ENCODE measurements around the gene NECTIN1.

The NECTIN1 gene

DNA sequence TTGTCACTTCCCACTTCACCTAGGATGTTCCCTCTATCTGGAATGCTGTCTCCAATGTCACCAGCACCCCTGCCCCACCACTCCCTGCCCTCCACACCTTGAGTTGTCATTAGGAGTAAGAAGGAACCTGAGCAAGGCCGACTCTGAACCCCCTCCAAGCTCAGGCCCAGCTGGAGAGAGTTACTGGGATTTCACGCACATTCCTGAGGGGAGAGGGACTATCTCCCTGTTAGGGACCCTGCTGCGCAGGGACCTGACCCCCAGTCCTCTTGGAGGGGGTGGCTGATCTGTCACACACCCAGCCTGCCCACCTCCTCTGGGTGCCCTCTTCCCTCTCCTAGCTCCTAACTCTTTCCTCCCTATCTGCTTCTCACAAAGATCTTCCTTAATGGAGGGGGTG is 81.7 kb downstream of the NECTIN1 start:
- no peak overlapping the region for H3K23ac ChIP-seq (ENCODE audit: low read length)
- H4K5ac ChIP-seq (ENCODE audit: low read length) = no peak overlapping the region
- H3K18ac ChIP-seq (ENCODE audit: low read length) = no peak overlapping the region
- no peak overlapping the region for H3K4ac ChIP-seq (ENCODE audit: low read depth, low read length)
- H3K9ac ChIP-seq (ENCODE audit: low read length) = peak overlapping the region; percentile 30
- H2BK5ac ChIP-seq (ENCODE audit: low read length) = no peak overlapping the region
- no peak overlapping the region for H3K27ac ChIP-seq (ENCODE audit: low read depth, low read length)
- H2BK120ac ChIP-seq (ENCODE audit: low read depth, low read length) = peak overlapping the region; percentile 8
- H3K79me2 ChIP-seq (ENCODE audit: control insufficient read depth, insufficient read depth, low read length) = no peaks in the 10 kb centered on the region
- no peaks in the 10 kb centered on the region for H3K27me3 ChIP-seq (ENCODE audit: insufficient read depth, low read length, poor library complexity)
- H3K4me1 ChIP-seq (ENCODE audit: control insufficient read depth, low read depth, low read length) = peaks cover 21% of the 10 kb centered on the region
- H2BK15ac ChIP-seq (replicated peaks; ENCODE audit: low read depth) = no peak overlapping the region
- H3K36me3 ChIP-seq (ENCODE audit: control insufficient read depth, insufficient read depth, low read length) = no peaks in the 10 kb centered on the region
- no peak overlapping the region for H3K4me3 ChIP-seq (ENCODE audit: low read length)
- WGBS (ENCODE audit: extremely low coverage, insufficient coverage, low lambda C conversion rate) = no CpG with 5 or more reads among the region's 3 CpGs
- H3K79me1 ChIP-seq (ENCODE audit: low read length) = no peaks in the 10 kb centered on the region
- H3K56ac ChIP-seq (ENCODE audit: low read length) = peak overlapping the region; percentile 76
- H2AK5ac ChIP-seq (ENCODE audit: low read length) = no peak overlapping the region
- peak; percentile 66 for DNase-seq
- no peak overlapping the region for H4K8ac ChIP-seq (ENCODE audit: low read depth, low read length)
- no peak overlapping the region for H3K4me2 ChIP-seq (ENCODE audit: low read length)

DNA sequence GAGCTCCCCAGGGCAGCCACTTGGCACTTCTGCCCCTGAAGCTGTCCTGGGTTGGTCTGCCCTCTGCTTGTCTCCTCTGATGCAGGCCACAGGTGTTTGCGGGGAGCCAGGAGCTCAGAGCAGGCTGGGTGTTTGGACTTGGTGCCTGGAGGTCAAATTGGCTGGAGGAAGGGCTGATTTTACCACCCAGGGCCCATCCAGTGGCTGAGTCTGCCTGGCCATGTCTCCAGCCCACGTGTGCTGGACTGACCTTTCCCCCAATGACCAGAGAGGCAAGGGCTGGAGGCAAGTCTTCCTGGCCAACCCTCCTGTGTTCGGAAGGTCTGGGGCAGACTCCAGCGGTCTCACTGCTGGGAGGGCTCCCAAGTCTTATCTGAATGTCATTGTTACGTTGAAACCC is 84.0 kb downstream of the NECTIN1 start:
- peak overlapping the region; percentile 17 for H3K56ac ChIP-seq (ENCODE audit: low read length)
- no peak overlapping the region for H4K8ac ChIP-seq (ENCODE audit: low read depth, low read length)
- H3K36me3 ChIP-seq (ENCODE audit: control insufficient read depth, insufficient read depth, low read length) = no peaks in the 10 kb centered on the region
- H3K18ac ChIP-seq (ENCODE audit: low read length) = no peak overlapping the region
- no peak overlapping the region for H2BK120ac ChIP-seq (ENCODE audit: low read depth, low read length)
- no peak overlapping the region for H3K23ac ChIP-seq (ENCODE audit: low read length)
- WGBS (ENCODE audit: extremely low coverage, insufficient coverage, low lambda C conversion rate) = no CpG with 5 or more reads among the region's 5 CpGs
- H3K27ac ChIP-seq (ENCODE audit: low read depth, low read length) = no peak overlapping the region
- no peaks in the 10 kb centered on the region for H3K79me1 ChIP-seq (ENCODE audit: low read length)
- H3K79me2 ChIP-seq (ENCODE audit: control insufficient read depth, insufficient read depth, low read length) = no peaks in the 10 kb centered on the region
- no peak overlapping the region for H2BK5ac ChIP-seq (ENCODE audit: low read length)
- H3K4ac ChIP-seq (ENCODE audit: low read depth, low read length) = no peak overlapping the region
- DNase-seq = no peak
- H3K9ac ChIP-seq (ENCODE audit: low read length) = no peak overlapping the region
- no peak overlapping the region for H3K4me2 ChIP-seq (ENCODE audit: low read length)
- no peak overlapping the region for H4K5ac ChIP-seq (ENCODE audit: low read length)
- no peak overlapping the region for H2BK15ac ChIP-seq (replicated peaks; ENCODE audit: low read depth)
- peaks cover 7% of the 10 kb centered on the region for H3K4me1 ChIP-seq (ENCODE audit: control insufficient read depth, low read depth, low read length)
- H3K4me3 ChIP-seq (ENCODE audit: low read length) = no peak overlapping the region
- H2AK5ac ChIP-seq (ENCODE audit: low read length) = no peak overlapping the region
- H3K27me3 ChIP-seq (ENCODE audit: insufficient read depth, low read length, poor library complexity) = no peaks in the 10 kb centered on the region

DNA sequence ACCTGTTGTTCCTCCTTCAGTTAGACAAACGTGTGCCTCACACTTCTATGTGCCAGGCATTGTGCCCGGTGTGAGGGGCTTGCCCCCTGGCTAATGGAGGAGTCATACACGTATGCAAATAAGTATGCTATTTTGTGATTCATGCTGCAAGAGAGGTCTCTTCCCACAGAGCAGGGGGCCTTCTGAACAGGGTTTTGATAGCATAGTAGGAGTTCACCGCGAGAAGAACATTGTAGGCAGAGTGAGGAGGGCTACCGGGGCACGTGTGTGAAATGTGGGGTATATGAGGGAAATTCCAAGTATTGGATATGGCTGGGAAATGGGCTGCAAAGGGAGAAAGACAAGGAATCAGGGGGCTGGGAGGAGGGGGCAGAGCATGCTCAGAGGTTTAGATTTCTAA is 84.5 kb downstream of the NECTIN1 start:
- no peak overlapping the region for H3K4me3 ChIP-seq (ENCODE audit: low read length)
- H3K27ac ChIP-seq (ENCODE audit: low read depth, low read length) = no peak overlapping the region
- peak overlapping the region; percentile 57 for H3K23ac ChIP-seq (ENCODE audit: low read length)
- no peak overlapping the region for H2BK120ac ChIP-seq (ENCODE audit: low read depth, low read length)
- H3K79me2 ChIP-seq (ENCODE audit: control insufficient read depth, insufficient read depth, low read length) = no peaks in the 10 kb centered on the region
- H3K4me2 ChIP-seq (ENCODE audit: low read length) = no peak overlapping the region
- H3K56ac ChIP-seq (ENCODE audit: low read length) = peak overlapping the region; percentile 47
- H2AK5ac ChIP-seq (ENCODE audit: low read length) = no peak overlapping the region
- no peak overlapping the region for H3K4ac ChIP-seq (ENCODE audit: low read depth, low read length)
- peaks cover 7% of the 10 kb centered on the region for H3K4me1 ChIP-seq (ENCODE audit: control insufficient read depth, low read depth, low read length)
- H3K18ac ChIP-seq (ENCODE audit: low read length) = no peak overlapping the region
- H2BK5ac ChIP-seq (ENCODE audit: low read length) = no peak overlapping the region
- no peak overlapping the region for H4K5ac ChIP-seq (ENCODE audit: low read length)
- no peak overlapping the region for H2BK15ac ChIP-seq (replicated peaks; ENCODE audit: low read depth)
- no peaks in the 10 kb centered on the region for H3K79me1 ChIP-seq (ENCODE audit: low read length)
- no peaks in the 10 kb centered on the region for H3K27me3 ChIP-seq (ENCODE audit: insufficient read depth, low read length, poor library complexity)
- no CpG with 5 or more reads among the region's 7 CpGs for WGBS (ENCODE audit: extremely low coverage, insufficient coverage, low lambda C conversion rate)
- H3K9ac ChIP-seq (ENCODE audit: low read length) = no peak overlapping the region
- no peak overlapping the region for H4K8ac ChIP-seq (ENCODE audit: low read depth, low read length)
- H3K36me3 ChIP-seq (ENCODE audit: control insufficient read depth, insufficient read depth, low read length) = no peaks in the 10 kb centered on the region
- DNase-seq = no peak

DNA sequence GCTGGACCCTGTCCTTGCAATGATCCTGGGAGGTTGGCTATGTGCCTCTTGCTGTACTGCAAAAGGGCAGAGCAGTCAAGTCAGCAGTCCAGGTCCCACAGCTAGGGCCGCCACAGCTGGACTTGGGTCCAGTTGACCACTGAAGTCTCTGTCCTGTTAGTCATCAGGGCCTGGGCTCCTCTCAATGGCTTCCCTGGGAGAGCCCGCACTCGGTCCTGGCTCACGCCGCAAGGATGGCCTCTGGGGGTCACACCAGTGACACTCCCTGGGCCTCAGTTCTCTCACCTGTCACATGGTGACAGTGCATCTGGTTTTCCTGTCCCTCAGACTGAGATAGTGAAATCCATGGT is 85.1 kb downstream of the NECTIN1 start:
- Histone ChIP-seq H2BK120ac (ENCODE audit: low read depth, low read length) (no peak overlapping the region), H3K4me2 (ENCODE audit: low read length) (no peak overlapping the region), H2BK5ac (ENCODE audit: low read length) (no peak overlapping the region), H3K18ac (ENCODE audit: low read length) (no peak overlapping the region), H3K79me2 (ENCODE audit: control insufficient read depth, insufficient read depth, low read length) (no peaks in the 10 kb centered on the region), H3K4me3 (ENCODE audit: low read length) (no peak overlapping the region), H3K79me1 (ENCODE audit: low read length) (no peaks in the 10 kb centered on the region), H3K27ac (ENCODE audit: low read depth, low read length) (no peak overlapping the region), H3K4ac (ENCODE audit: low read depth, low read length) (no peak overlapping the region), H3K9ac (ENCODE audit: low read length) (no peak overlapping the region), H3K56ac (ENCODE audit: low read length) (peak overlapping the region; percentile 39), H2BK15ac (replicated peaks; ENCODE audit: low read depth) (no peak overlapping the region), H3K23ac (ENCODE audit: low read length) (peak overlapping the region; percentile 57), H3K4me1 (ENCODE audit: control insufficient read depth, low read depth, low read length) (peaks cover 7% of the 10 kb centered on the region), H2AK5ac (ENCODE audit: low read length) (no peak overlapping the region), H3K36me3 (ENCODE audit: control insufficient read depth, insufficient read depth, low read length) (no peaks in the 10 kb centered on the region), H4K8ac (ENCODE audit: low read depth, low read length) (no peak overlapping the region), H4K5ac (ENCODE audit: low read length) (no peak overlapping the region), H3K27me3 (ENCODE audit: insufficient read depth, low read length, poor library complexity) (no peaks in the 10 kb centered on the region)
- WGBS (ENCODE audit: extremely low coverage, insufficient coverage, low lambda C conversion rate) = no CpG with 5 or more reads among the region's 5 CpGs
- DNase-seq = no peak

DNA sequence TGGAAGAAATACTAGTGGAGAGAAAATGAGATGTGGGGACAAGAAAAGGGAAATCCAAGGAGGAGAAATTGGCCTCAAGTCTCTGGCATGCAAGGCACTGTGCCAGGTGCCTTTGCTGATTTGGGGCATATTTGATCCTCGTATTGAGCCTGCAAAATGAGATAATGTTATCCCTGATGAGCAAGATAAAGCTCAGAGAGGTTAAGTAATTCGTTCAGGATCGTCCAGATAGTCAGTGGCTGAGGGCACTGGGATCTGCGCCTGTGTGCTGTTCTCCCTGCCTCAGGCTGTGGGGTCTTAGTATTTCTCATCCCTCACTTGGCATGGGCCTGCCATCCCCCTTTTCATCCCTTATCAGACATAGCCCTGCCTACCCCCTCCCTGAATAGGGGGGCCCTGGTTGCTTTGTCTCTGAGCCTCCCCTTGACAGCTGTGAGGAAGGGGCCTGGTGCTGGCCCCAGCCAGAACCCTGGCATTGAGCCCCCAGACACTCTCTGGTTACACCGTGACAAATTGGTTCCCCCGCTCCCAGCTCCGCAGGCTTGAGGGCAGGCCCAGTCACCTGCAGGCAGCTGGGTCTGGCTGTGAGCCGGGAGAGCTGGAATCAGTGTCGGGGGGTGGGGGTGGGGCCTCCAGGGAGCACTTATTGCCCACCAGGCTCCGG is 85.7 kb downstream of the NECTIN1 start:
- Histone ChIP-seq H3K23ac (ENCODE audit: low read length) (no peak overlapping the region), H2BK5ac (ENCODE audit: low read length) (no peak overlapping the region), H3K4me1 (ENCODE audit: control insufficient read depth, low read depth, low read length) (peaks cover 7% of the 10 kb centered on the region), H3K36me3 (ENCODE audit: control insufficient read depth, insufficient read depth, low read length) (no peaks in the 10 kb centered on the region), H3K27ac (ENCODE audit: low read depth, low read length) (no peak overlapping the region), H3K79me2 (ENCODE audit: control insufficient read depth, insufficient read depth, low read length) (no peaks in the 10 kb centered on the region), H3K4ac (ENCODE audit: low read depth, low read length) (no peak overlapping the region), H3K4me2 (ENCODE audit: low read length) (no peak overlapping the region), H3K9ac (ENCODE audit: low read length) (no peak overlapping the region), H2BK15ac (replicated peaks; ENCODE audit: low read depth) (no peak overlapping the region), H3K56ac (ENCODE audit: low read length) (peak overlapping the region; percentile 39), H3K27me3 (ENCODE audit: insufficient read depth, low read length, poor library complexity) (no peaks in the 10 kb centered on the region), H3K4me3 (ENCODE audit: low read length) (no peak overlapping the region), H3K79me1 (ENCODE audit: low read length) (no peaks in the 10 kb centered on the region), H3K18ac (ENCODE audit: low read length) (no peak overlapping the region), H2AK5ac (ENCODE audit: low read length) (no peak overlapping the region), H4K5ac (ENCODE audit: low read length) (no peak overlapping the region), H4K8ac (ENCODE audit: low read depth, low read length) (no peak overlapping the region), H2BK120ac (ENCODE audit: low read depth, low read length) (no peak overlapping the region)
- no peak for DNase-seq
- no CpG with 5 or more reads among the region's 10 CpGs for WGBS (ENCODE audit: extremely low coverage, insufficient coverage, low lambda C conversion rate)

Measured in mesendoderm (in vitro differentiated cells).